GM15510 (cell line): ENCODE measurements around the gene WNK2.

Experiments used
- POLR2A ChIP-seq: IDR thresholded peaks from 3 replicates; pipeline ENCODE4 v1.6.1; 2011; ENCODE audit warnings: borderline replicate concordance; ENCODE audit not compliant: insufficient read length; ENCODE audit errors: extremely low read depth

Gene WNK2

DNA sequence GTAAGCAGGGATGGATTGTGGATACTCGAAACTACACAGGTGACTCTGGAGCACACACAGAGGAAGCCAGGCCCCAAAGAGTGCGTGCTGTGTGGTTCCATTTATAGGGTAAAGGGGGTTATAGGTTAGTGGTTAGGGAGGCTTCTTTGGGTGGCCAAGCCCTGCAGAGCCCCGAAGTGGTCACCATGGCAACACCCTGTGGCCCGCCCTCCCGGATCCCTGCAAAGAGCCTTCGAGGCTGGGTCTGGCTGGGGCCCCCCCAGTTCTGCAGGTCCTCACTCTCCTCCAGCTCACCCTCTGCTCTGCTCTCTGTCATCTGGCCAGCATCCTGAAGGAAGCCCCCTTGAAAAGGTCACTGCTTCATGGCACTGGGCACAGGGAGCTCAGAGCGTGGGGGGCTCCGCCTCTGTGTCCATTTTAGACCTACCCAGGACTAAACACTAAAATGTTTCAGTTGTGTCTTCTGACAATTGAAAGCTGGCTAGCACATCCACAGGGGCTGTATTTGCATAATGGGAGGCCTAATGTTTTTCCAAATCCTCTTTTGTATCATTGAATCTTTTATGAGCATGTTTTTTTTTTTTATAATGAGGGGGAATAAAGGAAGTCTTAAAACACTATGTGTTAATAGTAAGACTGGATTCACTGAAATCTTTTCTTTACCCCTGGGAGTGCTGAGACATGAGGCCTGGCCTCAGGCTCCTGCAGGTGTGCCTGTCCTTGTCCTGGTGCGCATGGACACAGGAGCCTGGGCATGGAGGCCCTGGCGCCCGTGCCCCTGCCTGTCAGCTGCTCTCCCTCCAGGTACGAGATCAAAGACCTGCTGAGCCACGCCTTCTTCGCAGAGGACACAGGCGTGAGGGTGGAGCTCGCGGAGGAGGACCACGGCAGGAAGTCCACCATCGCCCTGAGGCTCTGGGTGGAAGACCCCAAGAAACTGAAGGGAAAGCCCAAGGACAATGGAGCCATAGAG lies 55.3 kb downstream of the WNK2 start:
- TF ChIP-seq POLR2A = no peak

GRCh38 chr9:93240891-93241334 lies 57.0 kb downstream of the WNK2 start:
- no peak for TF ChIP-seq POLR2A

DNA sequence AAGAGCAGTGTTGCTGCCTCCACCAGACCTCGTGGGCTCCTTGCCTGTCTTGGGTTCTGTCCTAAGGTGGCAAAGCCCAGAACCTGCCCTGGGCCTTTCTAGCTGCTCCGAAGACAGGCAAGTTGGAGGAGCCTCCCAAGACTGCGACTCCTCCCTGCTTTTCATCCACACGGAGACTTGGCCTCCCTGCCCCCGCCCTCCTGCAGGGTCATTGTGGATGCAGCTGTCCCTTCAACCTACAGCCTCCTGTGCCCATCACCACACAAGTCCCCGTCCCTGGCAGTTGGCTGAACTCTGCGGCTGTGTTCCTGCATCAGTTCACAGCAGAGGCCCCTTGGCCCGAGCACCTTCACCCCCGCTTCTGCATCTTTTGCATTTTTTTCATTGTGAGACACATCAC lies 59.2 kb downstream of the WNK2 start:
- TF ChIP-seq POLR2A = no peak

- TF ChIP-seq POLR2A = no peak
Measured at GRCh38 chr9:93244101-93244500, 60.2 kb downstream of the WNK2 start.

DNA sequence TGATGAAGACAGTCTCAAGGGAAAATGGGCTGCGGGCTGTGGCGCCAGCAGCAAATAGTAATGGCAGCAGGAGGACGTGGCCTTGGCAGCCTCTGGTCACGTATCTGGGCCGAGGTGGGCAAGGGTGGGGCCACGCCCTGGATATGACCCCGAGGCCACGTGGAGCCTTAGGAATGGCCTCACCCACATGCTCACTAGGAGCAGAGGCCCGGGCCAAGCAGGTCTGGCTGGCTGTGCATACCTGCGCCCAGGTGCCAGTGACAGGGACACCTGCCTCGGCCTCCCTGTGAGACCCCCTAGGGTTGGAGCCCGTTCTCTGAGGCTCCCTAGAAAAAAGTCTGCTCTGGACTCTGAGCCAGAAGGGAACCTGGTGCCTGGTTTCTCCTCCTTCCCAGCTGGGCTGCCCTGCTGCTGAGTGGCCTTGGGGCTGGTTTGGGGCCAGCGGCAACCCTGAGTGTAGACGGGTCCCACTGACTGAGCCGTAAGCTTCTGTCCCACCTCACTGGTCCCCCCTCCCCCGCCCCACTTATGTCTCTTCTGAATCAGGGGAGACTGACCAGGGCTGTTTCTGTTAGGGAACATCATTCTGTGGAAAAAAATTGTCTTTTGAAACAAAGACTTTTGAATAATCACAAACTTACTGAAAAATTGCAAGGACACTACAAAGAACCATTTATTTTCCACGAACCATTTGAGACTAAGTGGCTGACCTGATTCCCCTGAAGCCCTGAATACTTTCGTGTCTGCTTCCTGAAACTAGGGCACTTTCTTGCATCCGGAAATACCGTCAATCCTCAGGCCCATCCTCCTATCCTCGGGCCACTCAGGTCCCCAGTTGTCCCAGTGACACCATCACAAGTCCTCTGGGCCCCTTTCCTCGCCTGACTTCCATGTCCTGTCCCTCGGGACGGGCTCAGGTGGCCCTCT lies 60.8 kb downstream of the WNK2 start:
- no peak for TF ChIP-seq POLR2A

GRCh38 chr9:93245437-93245970 lies 61.6 kb downstream of the WNK2 start:
- TF ChIP-seq POLR2A = no peak

- TF ChIP-seq POLR2A = no peak
Measured at GRCh38 chr9:93246111-93246510, 62.2 kb downstream of the WNK2 start.

GRCh38 chr9:93246526-93246925 lies 62.6 kb downstream of the WNK2 start:
- TF ChIP-seq POLR2A = no peak

- no peak for TF ChIP-seq POLR2A
Measured at GRCh38 chr9:93247099-93247865, 63.3 kb downstream of the WNK2 start.

DNA sequence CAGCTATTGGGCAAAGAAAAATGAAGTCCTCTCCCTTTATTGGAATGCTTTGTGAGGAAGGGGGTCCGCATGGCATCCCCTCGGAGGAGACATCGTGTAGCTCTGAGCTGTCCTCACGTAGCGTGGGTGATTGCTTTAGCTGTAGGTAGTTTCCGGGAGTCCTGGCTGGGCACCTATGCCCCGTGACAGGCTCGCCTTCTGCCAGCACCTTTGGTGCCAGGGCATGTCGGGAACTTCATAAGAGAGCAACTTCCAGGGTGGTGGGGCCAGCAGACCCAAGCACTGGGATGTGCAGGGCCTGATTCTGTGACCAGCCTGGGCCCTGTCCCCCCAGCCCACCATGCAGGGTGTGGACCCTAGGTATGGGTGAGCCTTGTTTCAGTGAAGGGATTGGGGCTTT lies 64.0 kb downstream of the WNK2 start:
- TF ChIP-seq POLR2A = no peak

- no peak for TF ChIP-seq POLR2A
Measured at GRCh38 chr9:93248386-93249040, 64.6 kb downstream of the WNK2 start.

GRCh38 chr9:93250185-93250584 lies 66.2 kb downstream of the WNK2 start:
- TF ChIP-seq POLR2A = no peak

DNA sequence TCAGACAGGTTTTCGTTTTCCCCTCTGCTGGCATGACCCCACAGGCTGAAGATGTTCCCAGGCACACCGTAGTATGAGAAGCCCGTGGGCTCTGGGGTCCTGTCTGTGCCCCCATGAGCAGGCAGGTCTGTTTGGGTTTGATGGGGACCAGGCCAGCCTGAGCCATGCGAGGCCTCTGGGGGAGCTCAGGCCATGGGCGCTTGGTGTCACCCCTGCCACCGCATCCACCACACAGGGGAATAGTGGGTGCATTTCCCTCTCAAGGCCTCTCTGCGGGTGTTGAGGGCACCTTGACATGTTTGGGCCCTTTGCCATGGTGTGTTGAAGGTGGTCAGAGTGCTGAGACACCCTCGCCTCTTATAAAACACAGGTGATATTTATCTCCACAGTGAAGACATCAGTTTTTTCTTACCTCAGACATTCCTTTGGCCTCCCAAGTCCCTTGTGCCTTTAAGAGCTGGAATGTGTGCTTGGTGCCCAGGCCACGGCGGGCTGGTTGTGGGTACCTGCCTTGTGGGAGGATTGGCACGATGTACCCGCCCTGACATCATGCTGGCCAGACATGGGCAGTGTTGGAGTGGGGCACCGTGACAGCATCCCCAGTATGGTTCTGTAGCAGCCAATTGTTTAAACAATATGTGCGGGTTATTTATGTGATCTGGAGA lies 68.3 kb downstream of the WNK2 start:
- TF ChIP-seq POLR2A = no peak
